ENCODE results near the gene LRRIQ1.
"Not testable (repeated sequence)": the region's sequence is repeated elsewhere in the genome, so short reads cannot be mapped to it uniquely, and the experiment has no call there.

LRRIQ1 gene

DNA sequence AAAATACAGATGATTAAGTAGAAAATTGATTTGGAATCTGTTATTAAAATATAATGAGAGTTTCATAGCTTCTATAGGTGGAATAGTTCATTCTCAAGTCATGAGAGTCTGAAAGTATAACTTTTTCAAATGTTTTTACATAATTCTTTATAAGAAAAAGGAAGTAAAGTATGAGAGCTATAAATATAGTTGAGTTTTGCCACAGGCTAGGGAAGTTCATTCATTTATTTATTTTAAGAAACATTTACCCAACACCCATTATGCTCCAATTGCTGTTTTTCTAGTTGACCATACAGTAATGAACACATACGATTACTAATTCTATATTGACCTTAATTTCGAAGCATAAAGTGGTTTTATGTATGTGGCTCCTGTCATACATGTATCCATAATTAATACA is 24.8 kb downstream of the LRRIQ1 start:
- no peak for DNase-seq (ENCODE audit: low read depth)

DNA sequence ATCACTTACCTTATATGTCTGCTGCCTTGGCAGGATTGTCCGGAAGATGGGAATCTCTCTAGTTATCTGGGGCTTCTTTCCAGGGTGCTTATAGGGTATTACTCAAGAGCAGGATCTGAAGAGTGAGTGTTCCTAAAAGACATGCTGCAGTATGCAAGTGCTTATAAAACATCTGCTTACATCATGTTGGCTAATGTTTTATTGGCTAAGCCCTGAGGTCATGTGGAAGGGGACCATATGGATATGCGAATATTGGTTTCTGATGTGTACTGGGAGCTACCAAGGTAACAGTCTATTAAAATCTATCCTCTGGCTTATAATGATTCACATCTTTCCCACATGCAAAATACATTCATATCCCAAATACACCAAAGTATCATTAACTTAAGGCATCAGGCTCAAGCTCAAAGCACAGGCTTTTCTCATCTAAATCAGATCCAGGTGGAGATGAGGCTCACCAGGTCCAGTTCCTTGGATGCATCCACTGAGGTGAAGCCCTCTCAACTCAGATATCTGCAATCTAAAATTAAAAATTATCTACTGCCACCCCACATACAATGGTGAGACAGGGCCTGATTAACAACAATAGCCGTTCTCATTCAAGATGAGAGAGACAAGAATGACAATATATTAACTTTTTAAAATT is 29.8 kb downstream of the LRRIQ1 start:
- DNase-seq (ENCODE audit: low read depth): no peak

DNA sequence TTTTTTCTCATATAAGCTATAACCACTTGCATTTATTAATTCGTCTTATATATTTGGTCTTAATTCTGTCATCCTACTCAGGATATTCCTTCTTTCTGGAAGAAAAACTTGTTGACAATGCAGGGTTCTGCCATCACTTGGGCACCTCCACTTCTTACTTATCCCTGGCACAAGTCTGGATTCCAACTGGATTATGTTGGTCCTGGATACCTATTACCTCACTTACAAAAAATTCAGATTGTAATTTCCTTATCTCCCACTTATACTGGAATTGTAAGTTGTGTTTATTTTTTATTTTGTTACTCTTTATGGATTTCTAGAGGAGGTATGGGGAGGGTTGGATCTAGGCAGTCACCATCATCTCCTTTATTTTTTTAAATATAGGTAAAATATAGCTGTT is 36.7 kb downstream of the LRRIQ1 start:
- DNase-seq (ENCODE audit: low read depth): no peak

DNA sequence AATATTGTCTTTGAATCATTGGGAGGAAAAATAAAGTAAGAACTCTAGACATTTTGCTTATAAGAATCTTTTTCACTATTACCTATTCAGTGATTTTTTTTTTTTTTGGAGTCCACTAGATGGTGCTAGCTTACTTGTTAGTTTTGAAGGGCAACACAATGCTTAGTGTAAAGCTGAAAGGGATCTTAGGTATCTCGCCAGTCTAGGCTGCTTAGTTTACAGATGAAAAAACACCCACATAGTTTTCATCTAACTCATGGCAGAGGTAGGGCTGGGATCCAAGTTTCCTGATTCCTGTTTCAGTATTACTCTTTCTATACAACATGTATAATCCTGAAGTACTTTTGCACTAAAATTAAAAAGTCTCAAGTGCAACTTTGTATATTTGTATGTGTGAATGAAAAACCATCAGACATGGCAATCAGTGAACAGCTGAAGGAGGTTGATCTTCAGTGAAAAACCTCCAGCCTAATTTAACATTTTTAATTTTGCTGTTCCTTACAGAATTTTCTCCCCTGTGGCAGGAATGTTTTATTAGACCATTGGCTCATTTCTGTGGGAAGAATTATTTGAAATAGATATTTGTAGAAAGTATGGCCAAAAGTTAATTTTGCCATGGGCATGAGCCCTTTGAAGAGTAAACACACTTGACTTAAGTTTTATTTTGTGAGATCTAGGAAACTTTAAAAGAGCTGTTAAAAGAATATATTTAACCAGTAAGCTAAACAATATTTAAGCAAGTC is 40.7 kb downstream of the LRRIQ1 start:
- DNase-seq (ENCODE audit: low read depth): peak; percentile 62

DNA sequence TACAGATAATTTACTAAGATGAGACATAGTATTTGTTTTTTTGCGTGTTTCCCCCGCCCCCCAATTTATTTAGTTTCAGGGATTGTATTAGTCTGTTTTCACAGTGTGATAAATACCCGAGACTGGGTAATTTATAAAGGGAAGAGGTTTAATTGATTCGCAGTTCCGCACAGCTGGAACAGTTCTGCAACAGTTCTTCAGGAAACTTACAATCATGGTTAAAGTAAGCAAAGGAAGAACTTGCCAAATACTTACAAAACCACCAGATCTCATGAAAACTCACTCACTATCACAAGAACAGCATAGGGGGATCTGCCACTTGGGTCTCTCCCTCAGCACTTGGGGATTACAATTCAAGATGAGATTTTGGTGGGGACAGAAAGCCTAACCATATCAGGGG is 48.9 kb downstream of the LRRIQ1 start:
- no peak for DNase-seq (ENCODE audit: low read depth)

DNA sequence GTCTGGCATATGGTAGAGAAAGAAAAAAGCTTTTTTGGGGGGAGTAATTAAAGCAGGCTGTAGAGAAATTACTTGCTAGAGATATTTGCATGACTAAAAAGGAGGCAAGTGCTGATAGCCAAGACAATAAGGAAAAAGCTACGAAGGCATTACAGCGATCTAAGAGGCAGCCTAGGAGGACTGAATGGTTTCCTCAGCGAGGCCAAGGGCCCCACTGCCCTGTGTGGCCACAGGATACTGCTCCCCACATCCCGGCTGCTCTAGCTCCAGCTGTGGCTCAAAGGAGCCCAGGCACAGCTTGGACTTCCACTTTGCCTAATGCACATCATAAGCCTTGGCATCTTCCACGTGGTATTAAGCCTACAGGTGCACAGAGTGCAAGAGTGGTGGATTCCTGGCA is 53.6 kb downstream of the LRRIQ1 start:
- DNase-seq (ENCODE audit: low read depth): no peak

DNA sequence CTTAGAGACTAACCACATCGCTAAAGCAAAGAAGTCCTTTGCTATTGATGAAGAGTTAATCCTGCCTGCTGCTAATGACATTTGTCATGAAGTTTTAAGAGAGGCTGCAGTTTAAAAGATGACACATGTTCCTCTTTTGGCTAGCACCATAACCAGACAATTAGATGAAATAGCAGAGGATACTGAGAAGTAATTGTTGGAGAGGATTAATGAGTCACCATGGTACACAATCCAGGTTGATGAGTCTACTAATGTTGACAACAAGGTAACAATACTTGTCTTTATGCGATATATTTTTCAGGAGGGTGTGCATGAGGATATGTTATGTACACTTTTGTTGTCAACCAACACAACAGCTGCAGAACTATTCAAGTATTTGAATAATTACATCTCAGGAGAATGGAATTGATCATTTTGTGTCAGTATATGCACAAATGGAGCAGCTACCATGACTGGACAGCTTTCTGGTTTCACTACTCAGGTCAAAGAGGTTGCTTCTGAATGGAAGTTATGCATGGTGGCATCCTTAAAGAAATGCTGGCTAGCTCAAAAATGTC is 56.7 kb downstream of the LRRIQ1 start:
- DNase-seq (ENCODE audit: low read depth): no peak

DNA sequence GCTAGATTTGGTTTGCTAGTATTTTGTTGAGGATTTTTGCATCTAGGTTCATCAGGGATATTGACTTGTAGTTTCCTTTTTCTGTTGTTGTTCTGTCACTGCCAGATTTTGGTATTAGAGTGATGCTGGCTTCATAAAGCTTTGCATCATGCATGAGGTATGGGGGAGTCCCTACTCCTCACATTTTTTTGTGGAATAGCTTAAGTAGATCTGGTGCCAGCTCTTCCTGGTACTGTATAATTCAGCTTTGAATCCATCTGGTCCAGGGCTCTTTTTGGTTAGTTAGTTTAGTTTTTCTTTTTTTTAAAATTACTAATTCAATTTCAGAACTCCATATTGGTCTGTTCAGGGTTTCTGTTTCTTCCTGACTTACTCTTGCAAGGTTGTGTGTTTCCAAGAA is 59.4 kb downstream of the LRRIQ1 start:
- DNase-seq (ENCODE audit: low read depth): no peak

DNA sequence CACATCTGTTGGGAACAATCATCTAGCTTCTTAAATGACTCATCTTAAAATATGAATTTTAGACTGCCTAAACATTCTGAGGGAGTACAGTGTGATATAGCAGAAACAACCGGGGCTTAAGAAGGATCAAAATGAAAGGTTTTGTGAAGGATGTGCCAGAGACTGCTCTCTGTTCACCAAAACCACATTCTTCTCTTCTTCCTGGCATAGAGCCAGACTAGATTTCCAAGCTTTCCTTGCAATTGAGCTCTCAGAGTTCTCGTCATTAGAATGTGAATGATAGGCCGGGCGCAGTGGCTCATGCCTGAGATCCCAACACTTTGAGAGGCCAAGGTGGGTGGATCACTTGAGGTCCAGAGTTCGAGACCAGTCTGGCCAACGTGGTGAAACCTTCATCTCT is 94.5 kb downstream of the LRRIQ1 start:
- DNase-seq (ENCODE audit: low read depth): no peak

DNA sequence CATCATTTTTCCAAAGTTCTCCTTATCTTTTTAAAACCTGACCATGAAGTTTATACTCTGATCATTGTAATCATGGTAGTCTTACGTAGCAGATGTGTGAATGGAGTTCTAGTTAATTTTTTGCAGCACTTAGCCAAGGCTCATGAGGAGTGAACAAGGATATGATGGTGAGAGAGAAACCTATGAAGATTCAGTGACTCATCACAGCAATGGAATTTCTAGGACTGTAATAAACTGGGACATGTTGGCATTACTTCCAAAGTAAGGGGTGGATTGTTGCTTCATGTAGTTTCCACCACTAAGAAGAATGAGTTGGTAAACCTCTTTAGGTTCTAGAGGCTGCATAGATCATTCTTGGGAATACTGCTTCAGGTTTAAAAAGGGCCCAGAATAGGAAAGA is 102.7 kb downstream of the LRRIQ1 start:
- DNase-seq (ENCODE audit: low read depth): peak; percentile 2

DNA sequence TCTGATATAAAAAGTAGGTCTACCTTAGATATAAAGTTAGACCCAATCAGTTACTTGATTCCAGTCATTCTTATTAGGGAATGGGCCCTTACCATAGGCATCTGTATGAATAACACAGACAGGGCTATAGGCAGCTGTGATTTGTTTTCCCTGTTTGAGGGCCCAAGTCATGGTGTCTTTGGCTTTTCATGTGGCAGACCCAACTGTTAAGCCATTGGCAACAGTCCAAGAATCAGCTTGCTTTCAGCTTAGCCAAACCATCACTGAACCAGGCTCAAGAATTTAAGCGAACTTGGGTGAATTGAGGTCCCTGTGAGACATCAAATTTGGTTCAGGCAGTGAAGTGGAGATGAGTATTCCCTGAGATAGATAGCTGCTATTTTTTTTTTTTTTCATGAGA is 111.2 kb downstream of the LRRIQ1 start:
- DNase-seq (ENCODE audit: low read depth): no peak

DNA sequence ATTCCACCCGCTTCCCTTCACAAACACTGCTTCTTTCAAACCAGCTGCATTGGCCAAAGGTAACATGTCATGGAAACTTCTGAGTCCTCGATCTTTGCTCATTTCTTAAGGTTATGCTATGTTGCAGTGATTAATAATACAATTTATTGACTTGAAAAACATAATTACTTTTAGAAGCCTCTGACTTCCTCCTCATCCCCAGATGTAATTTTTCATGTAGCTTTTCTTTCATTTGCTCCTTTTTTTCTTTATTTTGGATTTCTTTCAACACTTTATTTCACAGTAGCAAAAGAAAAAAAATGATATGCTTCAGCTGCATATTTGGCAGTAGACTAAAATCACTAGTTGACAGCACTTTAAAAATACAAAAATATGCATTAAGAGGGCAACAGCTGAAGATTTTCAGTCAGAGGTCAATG is 116.2 kb downstream of the LRRIQ1 start:
- DNase-seq (ENCODE audit: low read depth): no peak

DNA sequence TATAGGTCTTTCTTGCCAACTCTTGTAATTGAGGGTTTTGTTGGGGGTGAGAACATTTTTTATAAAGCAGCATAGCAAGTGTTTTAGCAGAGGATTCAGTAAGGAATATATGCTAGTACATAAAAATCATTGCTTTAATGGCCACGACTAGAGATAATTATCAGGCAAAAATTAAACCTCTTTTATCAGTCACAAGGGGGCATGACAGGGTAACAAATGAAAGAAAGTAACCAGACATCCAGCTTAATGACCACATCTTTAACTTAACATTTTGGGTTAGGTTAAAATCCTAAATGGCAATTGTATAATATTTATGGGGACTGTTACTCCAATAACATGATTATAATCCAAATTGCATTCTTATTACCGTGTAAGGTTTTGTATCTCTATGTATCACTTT is 119.6 kb downstream of the LRRIQ1 start:
- DNase-seq (ENCODE audit: low read depth): peak; percentile 15

DNA sequence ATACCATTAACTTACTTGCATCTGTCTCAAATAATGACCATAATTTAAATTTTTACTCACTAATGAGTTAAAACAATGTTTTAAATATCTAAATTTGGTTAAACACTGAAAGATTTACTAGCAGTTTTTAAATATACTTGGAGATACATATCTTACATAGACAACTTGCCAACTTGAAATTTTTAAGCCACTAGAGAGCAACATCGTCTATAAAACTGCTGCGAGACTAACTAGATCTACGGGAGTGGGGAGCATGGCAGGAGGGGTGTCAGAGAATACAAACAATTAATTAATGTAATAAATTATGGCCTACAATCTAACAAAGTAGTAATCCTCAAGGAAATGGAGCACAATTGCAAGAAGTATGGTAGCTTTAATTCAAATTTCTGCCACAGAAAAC is 120.4 kb downstream of the LRRIQ1 start:
- DNase-seq (ENCODE audit: low read depth): no peak

DNA sequence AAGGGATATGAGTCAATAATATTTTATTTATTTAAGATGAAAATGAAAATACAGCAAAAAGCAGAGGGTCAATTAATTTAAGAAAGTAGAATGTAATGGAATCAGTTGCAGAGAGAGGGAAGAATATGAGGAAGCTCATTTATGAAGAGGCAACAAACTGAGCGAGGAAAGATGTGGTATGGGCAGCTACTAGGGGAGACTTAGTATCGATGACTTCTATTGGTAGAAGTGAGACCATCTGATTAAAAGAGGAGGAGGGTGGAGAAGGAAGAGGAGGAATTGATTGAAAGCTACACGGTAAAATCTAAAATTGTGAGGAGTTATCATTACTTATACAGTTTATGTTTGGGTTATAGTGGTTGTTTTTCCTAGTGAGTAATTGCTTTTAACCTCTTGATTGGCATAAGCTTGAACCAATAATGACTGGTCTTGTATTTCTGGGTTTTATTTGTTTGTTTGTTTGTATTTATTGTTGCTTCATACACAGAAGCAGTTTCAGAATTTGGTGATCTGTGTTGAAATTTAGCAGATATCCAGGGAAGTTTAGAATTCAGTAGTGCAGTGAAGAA is 121.0 kb downstream of the LRRIQ1 start:
- DNase-seq (ENCODE audit: low read depth): no peak

DNA sequence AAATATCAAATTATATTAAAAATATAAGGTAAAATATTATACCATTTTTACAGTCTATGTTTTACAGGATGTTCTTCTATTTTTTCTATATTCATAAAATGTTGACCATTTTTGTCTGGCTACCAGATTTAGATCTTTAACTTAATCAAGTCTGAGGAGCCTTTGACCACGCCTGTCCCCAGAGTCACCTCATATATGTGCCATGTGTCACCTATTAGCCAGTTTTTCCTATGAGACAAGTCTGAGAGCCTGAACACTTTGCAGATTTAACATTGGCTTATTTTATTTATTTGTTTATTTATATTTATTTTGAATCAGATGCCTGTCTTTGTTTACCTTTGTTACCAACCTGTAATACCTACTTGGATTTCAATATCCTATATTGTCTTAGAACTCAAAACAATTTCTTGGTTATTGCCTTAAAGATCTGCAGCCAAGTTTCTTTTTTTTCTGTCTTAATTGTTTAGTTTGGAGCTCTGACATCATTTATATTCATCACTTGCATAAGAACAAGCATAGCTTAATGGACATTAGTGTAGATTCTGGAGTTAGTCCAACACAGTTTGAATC is 127.7 kb downstream of the LRRIQ1 start:
- no peak for DNase-seq (ENCODE audit: low read depth)

DNA sequence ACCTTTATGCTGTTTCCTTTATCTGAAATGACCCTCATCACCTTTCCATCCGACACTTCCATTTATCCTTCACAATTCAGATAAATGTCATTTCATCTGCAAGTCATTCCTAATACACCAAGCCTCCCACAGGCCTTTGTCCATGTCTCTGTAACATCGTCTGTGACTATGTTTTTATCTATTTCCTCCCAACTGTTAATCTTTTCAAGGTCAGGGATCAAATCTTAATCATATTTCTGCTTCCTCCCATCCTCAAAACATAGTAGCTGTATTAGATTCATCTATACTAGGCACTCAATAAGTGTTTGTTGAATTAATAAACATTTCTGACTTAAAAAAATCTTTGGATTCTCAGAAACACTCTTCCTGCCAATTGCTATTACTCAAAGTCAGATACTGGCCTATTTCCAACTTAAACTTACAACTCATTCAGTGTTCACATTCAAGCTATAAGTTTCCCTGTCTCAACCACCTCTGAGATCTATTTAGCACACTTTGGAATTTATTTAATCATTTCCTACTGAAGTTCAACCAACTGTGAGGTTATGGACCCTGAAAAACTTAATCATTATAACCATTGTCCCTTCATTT is 143.6 kb downstream of the LRRIQ1 start:
- no peak for DNase-seq (ENCODE audit: low read depth)

DNA sequence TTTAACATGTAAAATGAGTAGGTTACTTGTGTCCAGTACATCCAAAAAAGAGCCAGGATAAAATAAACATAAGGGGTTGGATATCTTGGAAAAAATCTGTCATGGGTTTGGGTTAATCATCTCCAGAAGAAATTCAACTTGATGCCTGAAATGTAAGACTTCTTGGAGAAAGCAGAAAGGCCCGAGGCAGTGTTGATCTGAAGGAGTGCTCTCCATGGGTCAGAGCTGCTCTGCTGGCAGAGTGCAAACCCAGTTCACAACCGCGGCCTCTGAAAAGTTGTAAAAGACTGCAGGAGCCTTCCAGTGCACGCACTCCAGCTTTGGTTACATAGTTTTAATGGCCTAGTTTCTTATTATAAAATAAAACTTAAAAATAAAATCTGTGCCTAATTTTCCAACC is 146.5 kb downstream of the LRRIQ1 start:
- peak; percentile 55 for DNase-seq (ENCODE audit: low read depth)

DNA sequence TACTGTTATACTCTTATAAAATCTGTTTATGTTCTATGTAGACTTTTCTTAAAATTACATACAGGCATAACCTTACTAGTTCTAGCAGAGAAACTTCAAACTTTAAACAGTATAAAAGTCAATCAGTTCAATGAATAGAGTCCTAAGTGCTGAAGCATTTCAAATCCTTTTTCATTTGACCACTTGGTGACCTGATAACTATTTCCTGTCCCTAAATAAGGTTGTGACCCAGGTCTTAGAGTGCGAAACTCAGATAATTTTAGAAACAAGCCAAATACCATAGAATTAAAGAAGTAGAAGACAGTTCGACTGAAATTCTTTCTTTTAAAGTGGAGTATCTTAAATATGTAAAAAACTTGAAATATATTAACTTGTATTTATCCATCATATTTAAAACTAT is 147.7 kb downstream of the LRRIQ1 start:
- no peak for DNase-seq (ENCODE audit: low read depth)

DNA sequence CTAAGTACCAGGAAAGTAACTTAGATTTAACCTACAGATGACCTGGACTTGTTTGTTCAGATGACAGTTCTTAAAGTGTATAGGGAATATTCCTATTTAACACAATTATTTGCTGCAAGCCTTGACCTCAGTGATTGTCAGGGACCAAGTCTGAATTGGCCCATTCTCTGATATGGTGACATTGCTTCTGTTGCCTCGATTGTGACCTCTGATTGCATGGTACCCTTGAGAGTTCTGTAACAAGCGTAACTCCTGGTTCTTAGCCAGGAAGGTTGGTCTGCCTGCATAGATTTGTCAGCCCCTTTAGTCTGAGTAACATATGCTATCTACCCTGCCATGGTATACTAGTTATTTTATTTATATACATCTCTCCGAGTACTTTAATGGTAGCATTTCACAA is 150.1 kb downstream of the LRRIQ1 start:
- DNase-seq (ENCODE audit: low read depth): no peak

DNA sequence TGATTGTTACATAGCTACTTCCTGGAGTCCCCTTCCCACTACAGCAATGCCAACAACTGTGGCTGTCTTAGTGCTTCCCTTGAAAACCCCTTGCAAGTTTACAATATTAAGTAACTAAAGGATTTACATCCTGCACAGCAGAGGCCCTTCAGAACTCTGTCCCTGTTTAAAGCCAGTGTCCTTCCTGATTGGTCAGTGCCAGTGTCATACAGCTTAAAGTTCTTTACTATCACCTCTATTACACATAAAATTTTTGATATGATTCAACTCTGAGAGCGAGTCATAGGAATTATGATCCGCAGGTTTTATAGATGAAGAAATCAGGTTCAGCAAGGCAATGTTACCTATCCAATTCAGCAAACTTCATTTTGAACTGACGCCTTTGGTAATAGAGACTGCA is 152.5 kb downstream of the LRRIQ1 start:
- DNase-seq (ENCODE audit: low read depth): no peak

DNA sequence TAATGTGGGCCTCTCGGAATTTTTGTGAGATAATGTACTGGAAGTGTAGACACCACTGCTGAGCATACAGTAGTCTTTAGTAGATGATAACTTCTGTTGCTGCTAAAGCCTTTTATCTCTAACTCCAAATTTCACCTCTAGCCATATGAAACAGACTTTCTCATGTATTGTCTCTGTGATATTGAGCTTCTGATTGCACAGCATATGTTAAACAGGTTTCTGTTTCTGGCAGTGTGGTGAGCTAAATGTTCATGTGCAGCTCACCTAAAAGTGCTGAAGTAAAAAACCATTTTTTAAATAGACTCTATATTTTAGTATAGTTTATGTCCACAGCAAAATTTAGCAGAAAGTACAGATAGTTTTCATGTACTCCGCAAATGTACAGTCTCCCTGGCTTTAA is 154.6 kb downstream of the LRRIQ1 start:
- no peak for DNase-seq (ENCODE audit: low read depth)

DNA sequence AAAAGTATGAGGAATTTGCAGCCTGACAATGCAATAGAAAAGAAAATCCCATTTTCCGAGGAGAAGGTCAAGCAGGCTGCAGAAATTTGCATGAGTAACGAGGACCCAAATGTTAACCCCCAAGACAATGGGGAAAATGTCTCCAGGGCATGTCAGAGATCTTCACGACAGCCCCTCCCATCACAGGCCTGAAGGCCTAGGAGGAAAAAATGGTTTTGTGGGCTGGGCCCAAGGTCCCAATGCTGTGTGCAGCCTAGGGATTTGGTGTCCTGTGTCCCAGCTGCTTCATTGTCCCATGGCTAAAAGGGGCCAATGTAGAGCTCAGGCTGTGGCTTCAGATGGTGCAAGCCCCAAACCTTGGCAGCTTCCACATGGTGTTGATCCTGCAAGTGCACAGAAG is 167.7 kb downstream of the LRRIQ1 start:
- DNase-seq (ENCODE audit: low read depth): not testable (repeated sequence)
